ENCODE data around the gene SDCCAG8.
"Not testable (repeated sequence)": the region's sequence is repeated elsewhere in the genome, so short reads cannot be mapped to it uniquely, and the experiment has no call there.

SDCCAG8 gene

DNA sequence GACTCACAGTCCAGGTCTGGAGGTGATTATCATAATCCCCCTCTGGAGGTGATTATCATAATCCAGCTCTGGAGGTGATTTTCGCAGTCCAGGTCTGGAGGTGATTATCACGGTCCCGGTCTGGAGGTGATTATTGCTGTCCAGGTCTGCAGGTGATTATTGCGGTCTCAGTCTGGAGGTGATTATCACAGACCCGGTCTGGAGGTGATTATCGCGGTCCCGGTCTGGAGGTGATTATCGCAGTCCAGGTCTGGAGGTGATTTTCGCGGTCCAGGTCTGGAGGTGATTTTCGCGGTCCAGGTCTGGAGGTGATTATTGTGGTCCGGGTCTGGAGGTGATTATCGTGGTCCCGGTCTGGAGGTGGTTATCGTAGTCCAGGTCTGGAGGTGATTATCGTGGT lies 76.6 kb downstream of the SDCCAG8 start:
- no peak for DNase-seq (ENCODE audit: low read depth in 3 of 3)

DNA sequence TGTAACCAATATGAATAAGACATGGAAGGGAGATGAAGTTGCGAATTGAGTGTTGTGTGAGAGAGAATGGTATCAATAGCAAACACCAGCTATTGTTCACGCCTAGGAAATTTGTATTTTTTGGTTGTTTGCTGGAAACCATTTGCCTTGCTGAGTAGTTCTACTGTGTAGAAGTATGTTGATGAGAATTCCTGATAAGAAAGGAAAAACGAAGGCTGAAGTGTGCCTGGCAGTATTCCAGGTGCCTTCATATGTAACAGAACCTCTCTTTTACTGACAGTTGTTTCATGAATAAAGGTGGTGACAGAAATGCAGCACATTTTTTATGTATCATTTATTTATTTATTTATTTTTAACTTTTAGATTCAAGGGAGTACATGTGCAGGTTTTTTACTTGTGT lies 79.5 kb downstream of the SDCCAG8 start:
- no peak for DNase-seq (ENCODE audit: low read depth in 3 of 3)

DNA sequence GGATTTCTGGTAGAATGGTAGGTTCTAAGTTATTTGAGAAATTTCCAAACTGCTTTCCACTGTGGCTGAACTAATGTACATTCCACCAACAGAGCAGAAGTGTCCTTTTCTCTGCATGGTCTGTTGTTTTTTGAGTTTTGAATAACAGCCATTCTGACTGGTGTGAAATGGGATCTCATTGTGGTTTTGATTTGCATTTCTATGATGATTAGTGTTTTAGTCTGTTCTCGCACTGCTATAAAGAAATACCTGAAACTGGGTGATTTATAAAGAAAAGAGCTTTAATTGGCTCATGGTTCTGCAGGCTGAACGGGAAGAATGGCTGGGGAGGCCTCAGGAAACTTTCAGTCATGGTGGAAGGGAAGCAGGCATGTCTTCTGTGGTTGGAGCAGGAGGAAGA lies 80.3 kb downstream of the SDCCAG8 start:
- DNase-seq (ENCODE audit: low read depth in 3 of 3), result no peak

DNA sequence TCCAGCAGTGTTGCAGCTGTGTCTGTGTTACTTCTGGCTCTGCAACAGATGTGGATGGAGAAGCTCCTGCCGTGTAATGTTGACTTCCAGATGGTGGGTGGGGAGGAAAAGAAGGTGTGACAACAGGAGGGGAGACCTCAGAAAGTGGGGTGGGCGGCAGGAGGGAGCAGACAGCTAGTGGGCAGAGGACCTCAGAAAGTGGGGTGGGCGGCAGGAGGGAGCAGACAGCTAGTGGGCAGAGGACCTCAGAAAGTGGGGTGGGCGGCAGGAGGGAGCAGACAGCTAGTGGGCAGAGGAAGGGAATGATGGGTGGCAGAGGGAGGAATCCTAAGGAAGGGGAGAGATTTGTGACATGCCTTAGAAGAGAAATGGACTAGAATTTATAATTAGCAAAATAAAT lies 83.0 kb downstream of the SDCCAG8 start:
- not testable (repeated sequence) for DNase-seq (ENCODE audit: low read depth in 3 of 3)

DNA sequence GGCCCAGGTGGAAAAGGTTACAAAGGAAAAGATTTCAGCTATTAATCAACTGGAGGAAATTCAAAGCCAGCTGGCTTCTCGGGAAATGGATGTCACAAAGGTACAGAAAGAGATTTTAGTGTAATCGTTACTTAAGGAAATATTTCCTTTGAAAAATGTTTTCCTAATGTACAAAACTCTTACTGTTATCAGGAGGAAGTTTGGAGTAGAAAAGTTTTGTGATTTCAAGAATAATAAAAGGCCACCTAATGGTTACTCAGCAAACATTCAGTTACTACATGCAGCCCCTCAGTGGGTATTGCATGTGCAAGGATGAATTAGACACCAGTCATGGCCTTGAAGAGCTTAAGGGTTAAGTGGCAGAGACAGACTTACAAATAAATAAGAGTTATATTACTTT lies 85.2 kb downstream of the SDCCAG8 start:
- DNase-seq (ENCODE audit: low read depth in 3 of 3), result no peak

DNA sequence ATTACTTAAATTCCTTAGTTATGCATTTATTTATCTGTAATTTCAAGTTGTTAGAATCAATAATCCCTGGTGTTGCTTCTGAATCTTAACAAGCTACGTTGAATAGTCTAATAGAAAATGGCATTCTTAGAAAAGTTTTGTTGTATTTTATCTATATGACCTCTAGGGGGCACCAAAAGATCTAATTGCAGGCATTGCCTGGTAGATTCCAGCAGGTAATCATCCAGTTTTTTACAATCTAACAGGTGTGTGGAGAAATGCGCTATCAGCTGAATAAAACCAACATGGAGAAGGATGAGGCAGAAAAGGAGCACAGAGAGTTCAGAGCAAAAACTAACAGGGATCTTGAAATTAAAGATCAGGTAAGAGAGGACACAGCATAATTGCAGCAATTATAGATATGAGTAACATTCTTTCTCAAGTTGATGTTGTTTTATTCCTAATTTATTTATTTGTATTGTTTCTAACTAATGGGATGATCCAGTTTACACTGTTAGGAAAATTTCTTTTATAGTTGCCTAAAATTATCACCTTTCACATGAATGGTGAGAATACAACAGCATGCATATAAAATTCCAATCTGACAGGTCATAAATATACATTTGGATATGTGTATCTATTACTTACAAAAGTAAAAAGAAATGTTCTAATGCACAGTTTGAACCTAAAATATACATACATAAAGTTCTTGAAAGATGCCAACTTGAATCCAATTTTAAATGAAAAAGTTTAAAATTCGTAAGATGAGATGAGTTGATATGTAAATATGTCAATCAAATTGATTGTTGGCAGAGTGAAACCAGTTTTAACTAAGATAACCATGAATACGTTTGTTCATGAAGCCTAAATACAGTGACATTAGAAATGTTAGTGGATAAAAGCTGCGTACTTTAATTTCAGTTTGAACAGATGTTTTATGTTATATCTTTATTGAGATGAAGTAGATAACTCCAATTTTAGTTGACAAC lies 88.4 kb downstream of the SDCCAG8 start:
- DNase-seq (ENCODE audit: low read depth in 3 of 3), result no peak

DNA sequence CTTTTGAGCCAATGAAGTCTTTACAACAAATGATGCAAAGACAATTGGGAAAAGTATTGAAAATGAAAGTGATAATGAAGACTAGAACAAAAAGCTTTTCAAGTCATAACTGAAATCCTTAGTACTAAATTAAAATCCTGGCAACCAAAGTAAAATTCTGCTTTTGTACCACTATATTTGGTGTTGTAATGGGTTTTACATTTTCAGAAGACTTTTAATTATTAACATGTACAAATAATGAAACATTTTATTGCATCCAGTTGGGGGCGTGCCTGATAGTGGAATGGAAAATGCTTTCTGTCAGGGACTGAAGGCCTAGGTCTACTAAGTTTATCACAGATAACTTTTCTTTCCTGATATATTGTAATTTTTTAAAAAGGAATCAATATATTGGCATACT lies 89.4 kb downstream of the SDCCAG8 start:
- DNase-seq (ENCODE audit: low read depth in 3 of 3), result no peak

DNA sequence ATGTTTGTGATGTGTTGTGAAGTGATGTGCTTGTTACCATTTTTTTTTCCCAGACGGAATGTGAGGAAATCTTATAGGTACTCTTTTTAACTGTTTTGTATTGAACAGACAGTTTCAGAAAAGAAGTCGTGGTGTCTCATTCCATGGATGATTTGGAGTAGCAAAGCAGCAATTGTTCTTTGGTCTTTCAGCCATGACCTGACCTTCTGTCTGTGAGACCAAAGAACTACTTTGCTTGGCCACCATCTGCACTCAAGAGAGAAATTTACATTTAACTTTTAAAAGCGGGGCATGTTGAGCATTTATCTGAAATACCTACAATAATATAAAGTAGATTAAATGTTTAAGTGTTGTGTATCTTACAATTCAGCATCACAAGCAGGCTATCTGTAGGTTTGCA lies 90.2 kb downstream of the SDCCAG8 start:
- DNase-seq (ENCODE audit: low read depth in 3 of 3), result no peak

DNA sequence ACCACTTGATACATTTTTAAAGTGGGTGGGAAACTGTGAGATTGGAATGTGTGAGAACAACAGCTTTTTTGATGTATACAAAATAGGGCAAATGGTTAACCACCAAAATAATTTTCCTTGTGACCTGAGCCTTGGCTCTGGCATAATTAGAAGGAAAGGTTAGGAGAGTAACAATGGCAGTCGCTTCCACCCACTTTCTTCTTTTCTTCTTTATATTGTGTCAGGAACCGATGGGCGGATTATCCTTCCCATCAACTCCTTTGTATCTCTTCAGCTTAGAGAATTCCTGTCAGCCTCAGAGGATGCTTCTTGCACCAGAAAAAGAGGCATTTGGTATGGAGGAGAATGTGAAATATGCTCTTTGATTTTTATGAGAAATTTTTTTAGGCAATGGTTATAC lies 90.6 kb downstream of the SDCCAG8 start:
- DNase-seq (ENCODE audit: low read depth in 3 of 3), result no peak

DNA sequence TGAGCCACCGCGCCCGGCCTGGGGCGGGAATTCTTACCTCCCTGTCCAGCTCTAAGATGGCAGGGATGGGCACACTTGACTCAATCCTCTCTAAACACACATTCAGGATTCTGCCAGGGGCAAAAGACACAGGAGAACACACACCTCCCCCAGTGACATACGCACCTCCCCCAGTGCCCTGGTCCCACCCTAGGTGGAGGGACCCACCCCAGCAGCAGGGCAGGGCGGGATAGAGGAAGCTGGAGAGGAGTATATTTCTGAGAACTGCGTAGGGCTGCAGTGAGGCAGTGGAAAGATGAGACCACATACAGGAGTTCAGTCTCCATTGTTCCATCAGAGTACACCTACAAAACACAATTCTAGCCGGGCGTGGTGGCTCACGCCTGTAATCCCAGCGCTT lies 92.5 kb downstream of the SDCCAG8 start:
- DNase-seq (ENCODE audit: low read depth in 3 of 3), result no peak

DNA sequence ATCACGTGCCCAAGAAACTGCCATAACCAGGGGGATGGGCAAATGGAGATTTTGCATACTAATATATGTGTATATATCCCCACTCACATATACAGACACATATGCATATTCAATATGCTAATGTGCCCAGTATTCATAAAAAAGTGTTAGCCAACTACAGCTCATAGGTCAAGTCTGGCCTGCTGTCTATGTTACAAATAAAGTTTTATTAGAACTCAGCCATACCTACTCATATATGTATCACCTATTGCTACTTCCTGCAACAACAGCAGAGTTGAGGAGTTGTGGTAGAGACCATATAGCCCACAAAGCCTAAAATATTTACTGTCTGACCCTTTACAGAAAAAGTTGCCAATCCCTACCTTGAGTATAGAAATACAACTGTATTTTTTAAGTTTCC lies 93.3 kb downstream of the SDCCAG8 start:
- DNase-seq (ENCODE audit: low read depth in 3 of 3), result no peak

DNA sequence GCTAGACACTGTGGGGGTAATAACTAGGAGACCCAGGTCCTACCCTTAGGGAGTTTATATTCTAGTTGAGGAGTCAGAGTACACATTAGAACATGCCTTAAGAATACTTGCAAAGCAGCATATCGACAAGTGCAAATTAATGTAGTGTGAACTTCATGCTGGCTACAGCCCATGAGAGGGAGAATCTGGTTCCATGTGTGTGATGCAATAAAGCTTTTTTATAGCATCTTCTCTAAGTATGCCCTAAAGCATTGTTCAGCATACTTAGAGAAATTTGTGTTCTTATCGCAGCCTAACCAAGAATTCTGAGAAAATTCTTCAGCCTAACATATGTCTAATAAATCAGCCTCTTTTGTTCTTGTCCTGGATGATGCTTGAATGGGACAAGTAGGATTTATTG lies 95.5 kb downstream of the SDCCAG8 start:
- no peak for DNase-seq (ENCODE audit: low read depth in 3 of 3)

DNA sequence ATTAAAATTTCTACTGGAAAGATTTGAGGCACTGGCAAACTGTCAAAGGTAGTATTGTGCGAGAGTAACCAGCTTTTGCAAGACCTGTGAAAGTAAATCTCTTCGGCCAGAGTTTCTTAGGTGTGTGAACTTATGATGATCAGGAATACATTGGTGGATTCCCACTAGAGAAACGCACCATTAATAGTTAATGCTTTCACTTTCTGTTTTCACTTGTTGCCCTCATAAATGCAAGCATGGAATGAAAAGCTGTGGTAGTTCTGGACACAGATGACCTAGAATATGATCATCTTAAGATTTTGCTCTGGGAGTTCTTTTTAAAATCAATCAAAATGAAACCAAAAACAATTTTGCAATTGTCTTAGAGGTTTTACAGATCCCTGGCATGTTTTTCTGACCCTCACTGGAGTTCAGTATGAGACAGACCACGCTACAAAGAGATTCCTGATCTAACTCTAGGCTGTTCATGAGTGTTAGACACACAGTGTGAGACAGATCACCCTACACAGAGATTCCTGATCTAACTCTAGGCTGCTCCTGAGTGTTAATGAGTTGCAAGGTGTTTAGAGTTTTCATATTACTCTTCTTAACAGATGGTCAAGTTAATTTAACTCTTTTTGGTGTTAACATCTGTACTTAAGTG lies 98.8 kb downstream of the SDCCAG8 start:
- no peak for DNase-seq (ENCODE audit: low read depth in 3 of 3)

DNA sequence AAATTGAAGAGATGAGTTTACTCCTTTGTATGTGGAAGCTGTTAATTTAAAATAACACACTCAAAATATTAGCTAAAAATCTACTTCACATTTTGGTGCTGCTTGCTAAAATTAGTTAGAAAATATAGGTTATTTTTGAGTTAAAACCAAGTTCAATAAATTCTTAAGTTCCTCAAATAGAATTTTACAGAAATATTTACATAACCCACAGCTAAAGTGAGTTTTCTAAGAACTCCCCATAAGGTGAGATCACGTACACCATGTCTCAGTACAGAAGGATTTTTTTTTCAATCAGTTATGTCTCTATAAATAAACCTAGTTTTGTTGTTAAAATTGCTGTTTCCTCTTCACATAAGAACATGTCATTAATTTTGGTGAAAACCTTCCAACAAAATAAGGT lies 108.0 kb downstream of the SDCCAG8 start:
- DNase-seq (ENCODE audit: low read depth in 3 of 3), result no peak

DNA sequence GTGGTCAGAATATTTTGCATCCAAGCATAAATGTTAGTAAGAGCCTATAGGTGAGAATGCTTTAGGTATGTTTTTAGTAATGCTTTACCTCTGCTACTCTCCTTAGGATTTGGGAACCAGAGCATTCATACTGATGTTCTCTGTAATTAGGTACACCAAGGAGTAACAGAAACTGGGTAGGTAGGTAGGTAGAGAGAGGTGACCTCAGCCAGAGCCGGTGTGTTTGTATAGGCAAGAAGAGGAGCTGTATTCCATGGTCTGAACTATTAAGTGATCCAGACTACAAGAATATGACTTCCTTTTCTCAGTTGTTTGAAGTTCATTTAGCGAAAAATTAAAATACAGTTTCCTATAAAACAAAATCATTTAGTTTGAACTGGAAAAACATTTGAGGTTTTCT lies 108.5 kb downstream of the SDCCAG8 start:
- no peak for DNase-seq (ENCODE audit: low read depth in 3 of 3)

DNA sequence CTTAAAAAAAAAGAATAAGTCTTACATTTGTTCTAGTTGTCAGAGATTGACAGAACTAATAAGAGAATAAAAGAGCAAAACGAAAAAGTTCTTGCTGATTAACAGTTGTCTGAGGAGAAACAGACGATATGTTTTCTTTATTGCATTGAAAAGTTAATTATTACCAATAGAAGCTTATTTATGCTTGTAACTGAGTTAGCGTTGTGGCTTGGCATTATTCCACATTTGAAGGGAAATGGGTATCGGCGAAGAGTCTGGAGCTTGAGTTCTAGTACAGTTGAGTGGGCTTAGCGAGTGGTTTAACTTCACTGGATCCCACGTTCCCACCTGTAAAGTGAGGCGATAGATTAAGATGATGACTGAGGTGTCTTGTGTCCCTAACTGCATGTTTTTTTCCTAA lies 109.0 kb downstream of the SDCCAG8 start:
- DNase-seq (ENCODE audit: low read depth in 3 of 3), result no peak

DNA sequence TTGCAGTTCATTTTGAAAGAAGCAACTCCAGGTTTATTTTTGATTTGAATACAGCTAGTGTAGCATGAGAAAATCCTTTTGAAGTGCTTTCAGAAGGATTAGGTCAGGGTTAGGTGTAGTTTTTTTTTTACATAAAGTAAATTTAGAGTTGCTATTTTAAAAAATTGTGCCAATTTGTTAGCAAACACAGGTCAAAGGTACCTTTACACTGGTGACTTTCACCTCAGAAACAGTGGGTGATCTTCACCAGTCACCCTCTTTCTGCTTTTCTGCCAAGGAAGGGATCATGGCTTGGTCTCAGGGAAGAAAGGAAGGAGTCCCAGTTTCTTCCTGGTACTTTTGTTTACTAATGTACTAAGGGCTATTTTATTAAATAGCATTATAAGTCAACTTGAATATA lies 111.5 kb downstream of the SDCCAG8 start:
- no peak for DNase-seq (ENCODE audit: low read depth in 3 of 3)

DNA sequence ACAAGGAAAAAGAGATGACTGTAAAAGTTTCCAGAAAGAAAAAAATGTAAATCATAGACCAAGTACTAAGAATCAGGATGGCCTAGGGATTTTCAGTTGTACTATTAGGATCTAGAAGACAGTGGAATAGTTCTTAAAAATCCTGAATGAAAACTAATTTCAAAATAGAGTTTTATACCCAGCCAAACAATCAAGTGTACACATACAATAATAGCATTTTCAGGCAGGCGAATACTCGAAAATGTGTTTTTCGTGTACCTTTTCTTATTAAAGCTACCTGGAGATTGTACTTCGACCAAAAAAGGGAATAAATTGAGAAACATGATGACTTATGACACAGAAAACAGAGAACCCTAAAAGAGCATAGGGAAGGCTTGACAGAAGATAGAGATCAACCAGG lies 118.6 kb downstream of the SDCCAG8 start:
- no peak for DNase-seq (ENCODE audit: low read depth in 3 of 3)

DNA sequence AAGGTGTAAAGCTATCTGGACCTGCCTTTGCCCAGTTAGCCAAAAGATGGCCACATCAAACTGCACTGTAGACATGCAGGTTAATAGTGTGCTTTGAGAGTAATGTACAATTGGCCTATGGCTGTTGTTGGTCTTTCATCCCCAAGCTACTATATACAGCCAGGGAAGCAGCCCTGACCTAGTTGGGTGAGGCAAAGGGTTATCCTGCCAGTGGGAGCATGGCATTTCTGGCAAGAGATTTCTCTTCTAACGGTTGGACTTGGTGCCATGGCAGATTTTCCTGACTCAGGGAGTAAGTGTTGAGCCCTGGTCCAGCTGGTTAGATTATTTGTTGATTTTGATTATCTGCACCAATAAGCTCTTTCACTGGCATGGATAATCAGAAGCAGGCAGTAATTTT lies 119.8 kb downstream of the SDCCAG8 start:
- no peak for DNase-seq (ENCODE audit: low read depth in 3 of 3)

DNA sequence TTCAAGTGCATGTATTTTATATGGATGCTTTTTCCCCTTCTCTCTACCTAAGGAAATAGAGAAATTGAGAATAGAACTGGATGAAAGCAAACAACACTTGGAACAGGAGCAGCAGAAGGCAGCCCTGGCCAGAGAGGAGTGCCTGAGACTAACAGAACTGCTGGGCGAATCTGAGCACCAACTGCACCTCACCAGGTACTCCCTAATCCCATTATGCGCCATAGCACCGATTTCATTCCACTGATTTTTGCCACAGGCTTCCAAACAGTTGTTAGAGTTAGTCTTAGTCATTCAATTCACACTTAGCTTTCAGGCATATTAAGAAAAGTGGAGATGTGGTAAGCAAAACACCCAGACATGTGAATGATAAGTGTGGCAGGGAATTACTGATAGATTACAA lies 122.8 kb downstream of the SDCCAG8 start:
- no peak for DNase-seq (ENCODE audit: low read depth in 3 of 3)

DNA sequence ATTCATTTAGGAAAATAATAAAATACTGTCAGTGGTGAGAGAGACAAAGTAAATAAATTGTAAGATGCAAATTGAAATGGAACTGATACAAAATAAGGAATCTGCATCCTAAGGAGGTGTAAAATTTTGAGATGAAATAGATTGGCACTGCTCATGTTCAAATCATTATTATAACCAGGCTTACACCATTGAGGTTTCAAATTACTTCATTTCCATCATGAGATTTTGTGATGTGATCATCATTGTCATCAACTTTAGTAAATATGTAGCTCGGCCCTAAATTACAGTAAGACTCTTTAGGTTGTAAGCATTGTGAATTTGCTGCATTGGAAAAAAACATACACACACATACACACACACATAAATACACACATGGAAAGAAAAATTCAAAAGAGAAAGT lies 123.4 kb downstream of the SDCCAG8 start:
- DNase-seq (ENCODE audit: low read depth in 3 of 3), result no peak

DNA sequence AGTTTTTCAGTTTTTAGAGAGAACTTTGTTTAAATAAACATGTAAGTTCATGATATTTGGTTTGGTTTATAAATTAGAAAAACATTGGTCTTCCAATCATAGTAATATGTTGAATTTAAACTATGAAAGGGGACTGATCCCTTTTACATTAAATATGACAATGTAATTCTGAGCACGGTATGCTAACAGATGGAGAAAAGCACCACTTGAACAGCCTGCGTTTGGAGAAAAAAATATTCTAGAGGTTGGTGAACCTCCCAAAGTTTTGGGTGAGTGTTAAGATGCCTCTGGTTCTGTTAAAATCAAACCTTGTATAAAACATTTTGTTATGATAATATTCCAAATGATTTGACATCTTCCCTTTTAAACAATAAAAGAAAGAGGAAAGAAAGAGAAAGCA lies 123.9 kb downstream of the SDCCAG8 start:
- DNase-seq (ENCODE audit: low read depth in 3 of 3), result no peak

DNA sequence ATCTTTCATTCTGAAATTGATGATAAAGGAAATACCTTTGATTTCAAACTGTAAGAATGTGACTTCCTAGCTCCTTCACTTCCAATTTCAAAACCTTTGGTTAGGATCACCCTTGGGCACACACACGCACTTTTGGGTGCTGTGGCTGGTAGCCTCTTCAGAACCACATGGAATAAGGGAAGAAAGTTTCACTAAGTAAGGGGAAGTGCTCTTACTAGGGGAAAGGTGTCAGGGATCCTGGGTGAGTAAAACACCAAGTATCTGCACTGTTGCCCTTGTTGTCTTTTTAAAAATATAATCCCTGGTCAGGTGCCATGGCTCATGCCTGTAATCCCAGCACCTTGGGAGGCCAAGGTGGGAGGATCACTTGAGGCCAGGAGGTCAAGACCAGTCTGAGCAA lies 132.4 kb downstream of the SDCCAG8 start:
- no peak for DNase-seq (ENCODE audit: low read depth in 3 of 3)
